ENCODE data around the gene ADAM10. TPM values are rescaled to one million over a fixed set of nuclear protein-coding genes. Genes with fewer than 3 reads are reported as not detected.

Gene ADAM10
- total RNA-seq, 1 donor from 2014 or later: 243 TPM

DNA sequence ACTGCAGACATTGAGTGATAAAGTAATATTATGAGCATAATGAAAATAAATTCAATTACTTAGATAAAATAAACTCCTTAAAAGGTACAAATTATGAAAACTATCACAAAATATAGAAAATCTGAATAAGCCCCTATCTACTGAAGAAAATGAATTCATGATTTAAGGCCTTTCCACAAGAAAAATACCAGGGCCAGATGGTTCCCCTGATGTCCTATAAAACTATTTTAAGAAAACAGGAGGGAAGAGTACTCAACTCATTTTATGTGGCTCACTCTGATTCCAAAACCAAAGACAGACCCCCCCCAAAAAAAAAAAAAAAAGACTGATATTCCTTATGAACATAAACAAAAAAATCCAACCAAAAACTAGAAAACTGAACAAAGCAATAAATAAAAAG lies 59.9 kb downstream of the ADAM10 start:
- Mint-ChIP-seq H3K27me3 (ENCODE audit: low read depth, unreplicated experiment) (no peaks in the 10 kb centered on the region), H3K4me3 (ENCODE audit: unreplicated experiment) (no peak overlapping the region), H3K4me1 (ENCODE audit: low read depth, unreplicated experiment) (peaks cover 6% of the 10 kb centered on the region), H3K36me3 (ENCODE audit: low read depth, unreplicated experiment) (peaks cover 13% of the 10 kb centered on the region), H3K27ac (ENCODE audit: unreplicated experiment) (no peak overlapping the region), H3K9me3 (ENCODE audit: unreplicated experiment) (no peaks in the 10 kb centered on the region)
- Histone ChIP-seq H3K79me2 (ENCODE audit: insufficient read depth, low read length) (peaks cover 58% of the 10 kb centered on the region), H2AFZ (ENCODE audit: low read depth, low read length) (no peak overlapping the region), H3K9ac (ENCODE audit: low read length) (no peak overlapping the region), H3K4me1 (ENCODE audit: insufficient read depth, low read length) (peaks cover 1% of the 10 kb centered on the region), H3K27me3 (ENCODE audit: insufficient read depth, low read length) (no peaks in the 10 kb centered on the region), H3K27ac (ENCODE audit: low read depth, low read length) (no peak overlapping the region), H4K20me1 (ENCODE audit: insufficient read depth, low read length) (peaks cover 64% of the 10 kb centered on the region), H3K36me3 (ENCODE audit: insufficient read depth, low read length) (no peaks in the 10 kb centered on the region), H3K4me2 (ENCODE audit: low read length) (no peak overlapping the region), H3K4me3 (ENCODE audit: insufficient read depth, low read depth, low read length) (no peak overlapping the region), H3K9me3 (ENCODE audit: insufficient read depth, low read depth, low read length) (no peaks in the 10 kb centered on the region)
- TF ChIP-seq, protein P1, sequence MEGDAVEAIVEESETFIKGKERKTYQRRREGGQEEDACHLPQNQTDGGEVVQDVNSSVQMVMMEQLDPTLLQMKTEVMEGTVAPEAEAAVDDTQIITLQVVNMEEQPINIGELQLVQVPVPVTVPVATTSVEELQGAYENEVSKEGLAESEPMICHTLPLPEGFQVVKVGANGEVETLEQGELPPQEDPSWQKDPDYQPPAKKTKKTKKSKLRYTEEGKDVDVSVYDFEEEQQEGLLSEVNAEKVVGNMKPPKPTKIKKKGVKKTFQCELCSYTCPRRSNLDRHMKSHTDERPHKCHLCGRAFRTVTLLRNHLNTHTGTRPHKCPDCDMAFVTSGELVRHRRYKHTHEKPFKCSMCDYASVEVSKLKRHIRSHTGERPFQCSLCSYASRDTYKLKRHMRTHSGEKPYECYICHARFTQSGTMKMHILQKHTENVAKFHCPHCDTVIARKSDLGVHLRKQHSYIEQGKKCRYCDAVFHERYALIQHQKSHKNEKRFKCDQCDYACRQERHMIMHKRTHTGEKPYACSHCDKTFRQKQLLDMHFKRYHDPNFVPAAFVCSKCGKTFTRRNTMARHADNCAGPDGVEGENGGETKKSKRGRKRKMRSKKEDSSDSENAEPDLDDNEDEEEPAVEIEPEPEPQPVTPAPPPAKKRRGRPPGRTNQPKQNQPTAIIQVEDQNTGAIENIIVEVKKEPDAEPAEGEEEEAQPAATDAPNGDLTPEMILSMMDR (IDR thresholded peaks at IDR 0.05; ENCODE audit: insufficient read depth, low read depth, low read length): no peak
- TF ChIP-seq EZH2 (IDR thresholded peaks at IDR 0.05; ENCODE audit: insufficient read depth, low read length): no peak
- FAIRE-seq (no peak), DNase-seq (ENCODE audit: low read depth) (no peak)

DNA sequence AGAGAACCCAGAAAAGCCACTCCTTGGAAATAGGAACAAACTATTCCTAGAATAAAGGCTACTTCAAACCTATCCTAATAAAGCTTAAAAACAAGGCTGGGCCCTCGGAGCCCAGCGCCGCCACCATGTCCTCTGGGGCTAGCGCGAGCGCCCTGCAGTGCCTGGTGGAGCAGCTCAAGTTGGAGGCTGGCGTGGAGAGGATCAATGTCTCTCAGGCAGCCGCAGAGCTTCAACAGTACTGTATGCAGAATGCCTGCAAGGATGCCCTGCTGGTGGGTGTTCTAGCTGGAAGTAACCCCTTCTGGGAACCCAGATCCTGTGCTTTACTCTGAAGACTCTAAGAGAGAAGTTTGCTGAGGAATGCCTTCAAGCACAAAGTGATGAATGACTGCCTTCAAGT lies 63.2 kb downstream of the ADAM10 start:
- peaks cover 57% of the 10 kb centered on the region for H3K79me2 ChIP-seq (ENCODE audit: insufficient read depth, low read length)
- Mint-ChIP-seq H3K9me3 (ENCODE audit: unreplicated experiment) (no peaks in the 10 kb centered on the region), H3K36me3 (ENCODE audit: low read depth, unreplicated experiment) (no peaks in the 10 kb centered on the region), H3K27me3 (ENCODE audit: low read depth, unreplicated experiment) (no peaks in the 10 kb centered on the region), H3K4me3 (ENCODE audit: unreplicated experiment) (no peak overlapping the region), H3K4me1 (ENCODE audit: low read depth, unreplicated experiment) (peaks cover 14% of the 10 kb centered on the region), H3K27ac (ENCODE audit: unreplicated experiment) (no peak overlapping the region)
- H4K20me1 ChIP-seq (ENCODE audit: insufficient read depth, low read length): peaks cover 47% of the 10 kb centered on the region
- H3K27ac ChIP-seq (ENCODE audit: low read depth, low read length): no peak overlapping the region
- no peak overlapping the region for H3K4me2 ChIP-seq (ENCODE audit: low read length)
- no peak for FAIRE-seq
- no peak overlapping the region for H3K4me3 ChIP-seq (ENCODE audit: insufficient read depth, low read depth, low read length)
- peaks cover 8% of the 10 kb centered on the region for H3K4me1 ChIP-seq (ENCODE audit: insufficient read depth, low read length)
- H3K9ac ChIP-seq (ENCODE audit: low read length): no peak overlapping the region
- TF ChIP-seq, protein P1 (IDR thresholded peaks at IDR 0.05; ENCODE audit: insufficient read depth, low read depth, low read length): no peak
- TF ChIP-seq EZH2 (IDR thresholded peaks at IDR 0.05; ENCODE audit: insufficient read depth, low read length): no peak
- H3K9me3 ChIP-seq (ENCODE audit: insufficient read depth, low read depth, low read length): no peaks in the 10 kb centered on the region
- no peaks in the 10 kb centered on the region for H3K36me3 ChIP-seq (ENCODE audit: insufficient read depth, low read length)
- no peaks in the 10 kb centered on the region for H3K27me3 ChIP-seq (ENCODE audit: insufficient read depth, low read length)
- H2AFZ ChIP-seq (ENCODE audit: low read depth, low read length): no peak overlapping the region
- DNase-seq (ENCODE audit: low read depth): no peak

DNA sequence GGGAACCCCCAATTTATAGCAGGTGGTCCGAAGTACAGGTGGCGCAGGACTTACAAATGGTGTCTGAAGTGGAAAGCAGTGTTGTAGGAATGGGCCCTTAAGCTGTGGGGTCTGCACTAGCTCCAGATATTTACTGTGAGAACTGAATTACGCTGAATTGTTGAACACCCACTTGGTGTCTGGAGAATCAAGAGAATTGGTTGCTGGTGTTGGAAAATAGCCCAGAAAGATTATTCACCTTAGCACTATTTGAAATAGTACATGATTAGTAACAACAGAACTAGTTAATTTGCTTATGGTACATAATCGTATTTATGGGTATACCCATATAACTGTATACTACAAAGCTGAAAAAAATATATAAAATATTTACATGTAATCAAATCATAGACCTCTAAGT lies 64.8 kb downstream of the ADAM10 start:
- H3K4me2 ChIP-seq (ENCODE audit: low read length): peak overlapping the region; percentile 37
- H3K9me3 Mint-ChIP-seq (ENCODE audit: unreplicated experiment): no peaks in the 10 kb centered on the region
- H2AFZ ChIP-seq (ENCODE audit: low read depth, low read length): no peak overlapping the region
- peak overlapping the region; percentile 14 for H3K27ac ChIP-seq (ENCODE audit: low read depth, low read length)
- no peaks in the 10 kb centered on the region for H3K9me3 ChIP-seq (ENCODE audit: insufficient read depth, low read depth, low read length)
- H3K36me3 ChIP-seq (ENCODE audit: insufficient read depth, low read length): no peaks in the 10 kb centered on the region
- no peak overlapping the region for H3K27ac Mint-ChIP-seq (ENCODE audit: unreplicated experiment)
- H3K36me3 Mint-ChIP-seq (ENCODE audit: low read depth, unreplicated experiment): peaks cover 2% of the 10 kb centered on the region
- H3K9ac ChIP-seq (ENCODE audit: low read length): no peak overlapping the region
- H4K20me1 ChIP-seq (ENCODE audit: insufficient read depth, low read length): peaks cover 42% of the 10 kb centered on the region
- DNase-seq (ENCODE audit: low read depth): peak; percentile 70
- FAIRE-seq: no peak
- no peaks in the 10 kb centered on the region for H3K27me3 Mint-ChIP-seq (ENCODE audit: low read depth, unreplicated experiment)
- peaks cover 8% of the 10 kb centered on the region for H3K4me1 ChIP-seq (ENCODE audit: insufficient read depth, low read length)
- no peaks in the 10 kb centered on the region for H3K27me3 ChIP-seq (ENCODE audit: insufficient read depth, low read length)
- H3K4me3 Mint-ChIP-seq (ENCODE audit: unreplicated experiment): no peak overlapping the region
- no peak overlapping the region for H3K4me3 ChIP-seq (ENCODE audit: insufficient read depth, low read depth, low read length)
- H3K79me2 ChIP-seq (ENCODE audit: insufficient read depth, low read length): peaks cover 53% of the 10 kb centered on the region
- TF ChIP-seq, protein P1 (IDR thresholded peaks at IDR 0.05; ENCODE audit: insufficient read depth, low read depth, low read length): no peak
- TF ChIP-seq EZH2 (IDR thresholded peaks at IDR 0.05; ENCODE audit: insufficient read depth, low read length): no peak
- peaks cover 12% of the 10 kb centered on the region for H3K4me1 Mint-ChIP-seq (ENCODE audit: low read depth, unreplicated experiment)
